Esophagus muscularis mucosa (tissue), 4 donors: ENCODE results near the gene TARP.

Experiments
- DNase-seq: peaks from one replicate; pipeline ENCODE4 v3.0.0-alpha.2; 2017; ENCODE audit errors: extremely low spot score
- H3K27ac ChIP-seq, 4 donors: fragments of 200-600 bp; sonication (generic); replicated peaks in 1 of 4; 1 replicate in 3 of 4; 2 replicates in 1 of 4; pipeline ENCODE4 v1.5.1; 2016 to 2019; ENCODE audit warnings: mild to moderate bottlenecking in 1 of 4
- H3K27me3 ChIP-seq, 4 donors: fragments of 200-600 bp; sonication (generic); one replicate each; pipeline versions ENCODE4 v1.5.1 to v1.6.0; 2016 to 2019
- H3K36me3 ChIP-seq, 4 donors: fragments of 200-600 bp; sonication (generic); one replicate each; pipeline ENCODE4 v1.5.1; 2016 to 2019
- H3K4me1 ChIP-seq, 4 donors: fragments of 200-600 bp; sonication (generic); one replicate each; pipeline ENCODE4 v1.5.1; 2016 to 2019
- H3K4me3 ChIP-seq, 4 donors: fragments of 200-600 bp; sonication (generic); 1 replicate in 2 of 4; 2 replicates in 2 of 4; pipeline ENCODE4 v1.5.1; 2016 to 2019; ENCODE audit warnings: mild to moderate bottlenecking in 4 of 4, moderate library complexity in 1 of 4
- H3K9me3 ChIP-seq, 4 donors: fragments of 200-600 bp; sonication (generic); 1 replicate in 3 of 4; 2 replicates in 1 of 4; pipeline ENCODE4 v1.5.1; 2016 to 2019
- CTCF ChIP-seq, 3 experiments: fragments of 200-600 bp in 2 of 3; fragments of 450-650 bp in 1 of 3; sonication (generic) in 2 of 3; IDR thresholded peaks; one replicate each; pipeline ENCODE4 v1.5.1; 2017 to 2019; ENCODE audit warnings: antibody characterized with exemption in 3 of 3, mild to moderate bottlenecking in 2 of 3, moderate library complexity in 1 of 3
- EP300 ChIP-seq: sonication (generic); formaldehyde crosslinking; IDR thresholded peaks from one replicate; pipeline ENCODE4 v1.6.1; 2017; ENCODE audit warnings: antibody characterized with exemption
- POLR2A ChIP-seq: fragments of 450-650 bp; IDR thresholded peaks from one replicate; pipeline ENCODE4 v1.6.1; 2017; ENCODE audit warnings: antibody characterized with exemption, moderate library complexity, mild to moderate bottlenecking, low read depth
- POLR2AphosphoS5 ChIP-seq, 2 donors: sonication (generic); formaldehyde crosslinking; IDR thresholded peaks; one replicate each; pipeline ENCODE4 v1.6.1; 2017; ENCODE audit warnings: antibody characterized with exemption in 2 of 2
- WGBS: methylation state at CpG from one replicate; pipeline ENCODE4 v1.1.5; 2018; 5-methylcytosine and 5-hydroxymethylcytosine counted together
- intact Hi-C: fragments of 100-400 bp; cut with DNase I; formaldehyde crosslinking; loops from one replicate; pipeline ENCODE4 v1.15.1; 2023

Gene TARP

GRCh38 chr7:38224392-38224791 lies 49.0 kb downstream of the TARP start:
- Histone ChIP-seq H3K9me3 (no peaks in the 10 kb centered on the region), H3K27me3 (no peaks in the 10 kb centered on the region), H3K4me1 (peaks cover 0 to 25% (median 19%) of the 10 kb centered on the region in 4 donors), H3K4me3 (no peak overlapping the region), H3K36me3 (peaks cover 8 to 59% (median 41%) of the 10 kb centered on the region in 4 donors), H3K27ac (peak overlapping the region in 2 of 4 donors; percentile 25 to 57)
- no peak for DNase-seq
- 42% methylated on average over 5 of the region's 5 CpGs for WGBS
- intact Hi-C loops = loop anchor here (5.0 kb wide), 2 partner anchors 37 to 327 kb away; no protein-coding TSS in a partner anchor
- TF ChIP-seq POLR2AphosphoS5 (IDR thresholded peaks at IDR 0.05) = no peak
- no peak for TF ChIP-seq CTCF (IDR thresholded peaks at IDR 0.05)
- TF ChIP-seq EP300 = no peak
- no peak for TF ChIP-seq POLR2A

- Histone ChIP-seq H3K36me3 (peaks cover 13 to 59% (median 44%) of the 10 kb centered on the region in 4 donors), H3K27ac (peak overlapping the region in 1 of 4 donors; percentile 57)
- 91% methylated on average over 2 of the region's 2 CpGs for WGBS
Observed at GRCh38 chr7:38223306-38223705, 50.1 kb downstream of the TARP start.

GRCh38 chr7:38222481-38223096 lies 50.8 kb downstream of the TARP start:
- no peak for DNase-seq
- Histone ChIP-seq H3K36me3 (peaks cover 13 to 63% (median 48%) of the 10 kb centered on the region in 4 donors), H3K4me3 (no peak overlapping the region), H3K9me3 (no peaks in the 10 kb centered on the region), H3K4me1 (peaks cover 0 to 25% (median 19%) of the 10 kb centered on the region in 4 donors), H3K27me3 (no peaks in the 10 kb centered on the region), H3K27ac (peak overlapping the region in 3 of 4 donors; percentile 3 to 42 (median 42))
- TF ChIP-seq POLR2AphosphoS5 (IDR thresholded peaks at IDR 0.05) = no peak
- TF ChIP-seq CTCF (IDR thresholded peaks at IDR 0.05) = peak; percentile 91 to 97 (median 93)
- intact Hi-C loops = loop anchor here (2.0 to 5.0 kb wide), 3 partner anchors 35 to 325 kb away; no protein-coding TSS in a partner anchor
- 61% methylated on average over 5 of the region's 5 CpGs for WGBS

More at GRCh38 chr7:38223306-38223705, 50.1 kb downstream of the TARP start:
- intact Hi-C loops = loop anchor here (2.0 to 5.0 kb wide), 3 partner anchors 36 to 326 kb away; no protein-coding TSS in a partner anchor
- Histone ChIP-seq H3K27me3 (no peaks in the 10 kb centered on the region), H3K4me1 (peaks cover 0 to 25% (median 19%) of the 10 kb centered on the region in 4 donors), H3K4me3 (no peak overlapping the region), H3K9me3 (no peaks in the 10 kb centered on the region)
- DNase-seq = no peak
- TF ChIP-seq POLR2AphosphoS5 (IDR thresholded peaks at IDR 0.05) (no peak), CTCF (IDR thresholded peaks at IDR 0.05) (no peak), EP300 (no peak), POLR2A (no peak)

- peaks cover 4 to 40% (median 29%) of the 10 kb centered on the region in 4 donors for H3K4me1 ChIP-seq
- WGBS = 83% methylated on average over 3 of the region's 3 CpGs
- intact Hi-C loops = loop anchor here (5.0 kb wide), 2 partner anchors 33 to 323 kb away; no protein-coding TSS in a partner anchor
- TF ChIP-seq CTCF (IDR thresholded peaks at IDR 0.05) = no peak
- TF ChIP-seq POLR2A = no peak
- no peak for TF ChIP-seq EP300
- TF ChIP-seq POLR2AphosphoS5 (IDR thresholded peaks at IDR 0.05) = no peak
- H3K9me3 ChIP-seq = no peaks in the 10 kb centered on the region
- peaks cover 24 to 69% (median 51%) of the 10 kb centered on the region in 4 donors for H3K36me3 ChIP-seq
- no peaks in the 10 kb centered on the region for H3K27me3 ChIP-seq
- H3K27ac ChIP-seq = no peak overlapping the region
- no peak for DNase-seq
- no peak overlapping the region for H3K4me3 ChIP-seq
Observed at GRCh38 chr7:38220452-38220851, 53.0 kb downstream of the TARP start.
